Hepatic stellate cell (primary cell): ENCODE results near the gene MYT1.
A peak's percentile ranks its signal among the peaks of the same experiment; 100 is the strongest.

ENCODE experiments used
- DNase-seq: peaks from one replicate; pipeline ENCODE4 v3.0.0; 2011; ENCODE audit warnings: low spot score

MYT1 gene

DNA sequence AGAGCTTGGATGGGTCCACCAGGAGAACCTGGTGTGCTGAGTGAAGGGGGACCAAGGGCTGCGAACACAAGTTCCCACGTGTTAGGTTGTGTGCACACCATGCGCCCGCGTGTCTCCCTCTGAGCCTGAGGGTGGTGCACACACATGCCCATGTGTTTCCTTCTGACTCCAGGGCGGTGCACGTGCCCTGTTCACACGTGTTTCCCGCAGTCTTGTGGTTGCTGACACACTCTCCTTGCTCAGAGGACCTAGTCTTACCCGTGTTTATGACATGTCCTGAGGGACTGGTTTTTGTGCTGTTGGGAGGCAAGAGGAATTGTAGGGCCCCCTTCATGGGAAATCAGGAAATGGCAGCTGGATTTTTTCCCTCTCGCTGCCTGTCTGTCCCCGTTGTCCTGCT, 55.0 kb downstream of the MYT1 start:
- DNase-seq, result no peak

DNA sequence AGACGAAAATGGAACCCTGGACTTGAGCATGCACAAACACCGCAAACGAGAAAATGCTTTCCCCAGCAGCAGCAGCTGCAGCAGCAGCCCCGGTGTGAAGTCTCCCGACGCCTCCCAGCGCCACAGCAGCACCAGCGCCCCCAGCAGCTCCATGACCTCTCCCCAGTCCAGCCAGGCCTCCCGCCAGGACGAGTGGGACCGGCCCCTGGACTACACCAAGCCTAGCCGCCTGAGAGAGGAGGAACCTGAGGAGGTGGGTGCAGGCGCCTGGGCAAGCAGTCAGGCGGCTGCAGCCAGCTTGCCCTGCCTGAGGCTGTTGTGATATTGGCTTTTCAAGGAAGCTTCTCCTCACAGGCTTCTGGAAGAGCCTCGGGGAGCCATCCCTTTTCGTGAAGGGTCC, 55.5 kb downstream of the MYT1 start:
- no peak for DNase-seq

DNA sequence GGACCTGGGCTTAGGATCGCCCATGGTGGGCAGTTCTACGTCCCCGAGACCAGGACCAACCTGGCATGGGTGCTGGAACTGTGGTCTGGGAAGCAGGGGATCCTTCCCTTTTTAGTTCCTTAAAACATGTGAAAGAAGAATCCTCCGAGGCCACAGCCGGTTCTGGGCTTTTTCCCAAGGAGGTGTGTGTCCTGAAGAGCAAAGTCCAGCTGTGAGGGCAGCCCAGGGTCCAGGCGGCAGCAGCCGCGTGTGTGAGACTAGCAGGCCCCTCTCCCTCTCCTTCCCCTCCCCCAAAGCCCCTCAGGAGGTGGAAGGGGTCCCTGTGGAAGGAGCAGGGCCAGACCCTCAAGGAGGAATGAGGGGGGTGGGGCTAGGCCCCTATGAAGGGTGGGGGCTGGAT, 56.2 kb downstream of the MYT1 start:
- no peak for DNase-seq

DNA sequence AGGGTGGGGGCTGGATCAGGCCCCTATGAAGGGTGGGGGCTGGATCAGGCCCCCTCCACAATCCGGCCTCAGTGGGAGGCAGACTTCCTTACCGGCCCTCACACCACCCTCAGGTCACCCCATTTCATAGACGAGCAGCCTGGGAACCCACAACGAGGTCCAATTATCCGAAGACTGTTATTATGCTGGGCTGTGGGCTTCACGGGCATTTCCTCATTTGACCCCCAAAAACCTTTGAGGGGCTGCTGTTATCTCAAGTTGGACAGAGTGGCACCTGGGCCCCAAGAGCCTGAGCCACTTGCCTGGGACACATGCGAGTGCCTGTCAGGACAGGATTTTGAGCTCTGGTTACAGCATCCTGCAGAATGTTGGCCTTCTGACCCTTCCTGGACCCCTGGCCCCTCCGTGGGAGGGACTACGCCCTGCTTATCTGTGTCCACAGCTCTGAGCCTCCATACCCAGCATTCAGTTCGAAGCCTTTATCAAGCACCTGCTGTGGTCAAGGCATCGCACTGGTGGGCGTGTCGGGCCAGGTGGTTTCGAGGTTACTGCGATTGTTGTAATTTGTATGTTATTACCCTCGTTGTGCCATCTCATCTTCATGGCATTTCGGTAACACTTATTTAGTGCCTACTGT, 56.8 kb downstream of the MYT1 start:
- no peak for DNase-seq

DNA sequence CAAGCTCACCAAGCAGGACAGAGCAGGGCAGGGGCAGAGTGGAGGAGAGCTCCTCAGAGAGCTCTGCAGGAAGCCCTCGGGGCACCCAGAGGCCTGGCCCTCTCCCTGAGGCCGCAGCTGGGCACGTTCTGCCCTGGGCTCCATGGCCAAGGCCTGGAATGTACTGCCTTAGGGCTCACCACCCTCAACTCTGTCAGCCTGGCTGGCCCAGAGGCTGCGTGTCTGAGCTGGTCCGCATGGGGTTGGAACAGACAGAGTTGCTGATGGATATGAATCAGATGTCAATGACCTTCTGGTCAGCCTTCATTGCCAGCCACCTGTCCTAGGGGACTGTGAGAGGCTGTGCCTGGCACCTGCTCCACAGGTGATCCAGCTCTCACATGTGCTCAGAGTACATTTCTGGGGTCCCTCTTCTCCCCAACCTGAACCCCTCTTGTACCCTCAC, 58.1 kb downstream of the MYT1 start:
- DNase-seq, result peak; percentile 31

DNA sequence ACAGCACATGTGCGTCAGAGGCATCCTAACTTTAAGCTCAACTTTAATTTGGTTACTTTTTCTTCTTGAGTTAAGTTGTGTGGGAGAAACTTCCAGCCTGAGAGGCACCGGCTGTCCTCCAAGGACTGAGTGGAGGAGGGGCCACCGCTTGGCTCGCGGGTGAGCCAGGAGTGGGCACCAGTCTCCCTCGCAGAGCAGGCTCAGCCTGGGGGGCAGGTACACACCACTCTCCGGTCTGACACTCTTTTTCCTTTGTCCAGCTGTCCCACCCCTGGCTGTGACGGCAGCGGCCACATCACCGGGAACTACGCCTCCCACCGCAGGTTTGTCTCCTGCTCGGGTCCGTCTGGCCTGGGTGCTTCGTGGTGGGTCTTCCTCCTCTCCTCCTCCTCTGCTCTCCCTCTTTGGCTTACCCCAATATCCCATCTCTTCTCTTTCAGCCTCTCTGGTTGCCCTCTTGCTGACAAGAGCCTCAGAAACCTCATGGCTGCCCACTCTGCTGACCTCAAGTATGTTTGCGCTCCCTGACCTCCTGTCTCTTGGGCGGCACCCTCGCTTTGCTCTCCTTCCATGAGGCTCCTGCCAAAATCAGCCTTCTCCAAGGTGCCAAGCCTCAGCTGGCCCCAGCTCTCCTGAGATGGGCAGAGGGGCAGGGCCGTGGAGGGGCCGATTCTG, 58.7 kb downstream of the MYT1 start:
- DNase-seq, result no peak

DNA sequence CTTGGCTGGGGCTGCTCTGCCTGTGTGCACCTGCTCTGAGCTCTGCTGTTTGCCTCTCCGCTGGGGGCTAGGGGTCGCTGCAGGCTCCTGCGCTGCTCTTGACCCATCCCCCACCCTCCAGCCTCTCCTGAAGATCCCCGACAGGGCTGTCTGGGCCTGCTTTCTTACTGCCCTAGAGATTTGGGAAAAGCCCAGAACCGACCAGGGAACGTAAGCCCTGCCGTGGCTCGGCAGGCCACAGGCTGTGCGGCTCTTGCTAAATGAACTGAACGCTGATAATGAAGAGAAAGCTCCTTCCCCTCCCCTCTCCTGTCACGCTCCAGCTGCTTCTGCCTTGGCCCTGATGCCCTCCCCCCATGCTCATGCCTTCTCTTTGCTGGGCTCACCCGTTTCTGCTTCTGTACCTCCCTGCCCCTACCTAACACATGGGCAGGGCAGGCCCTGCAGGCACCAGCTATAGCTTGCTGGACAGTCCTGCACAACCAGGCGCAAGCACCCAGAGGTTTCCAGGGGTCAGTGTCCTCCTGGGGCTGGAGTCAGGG, 59.3 kb downstream of the MYT1 start:
- no peak for DNase-seq

DNA sequence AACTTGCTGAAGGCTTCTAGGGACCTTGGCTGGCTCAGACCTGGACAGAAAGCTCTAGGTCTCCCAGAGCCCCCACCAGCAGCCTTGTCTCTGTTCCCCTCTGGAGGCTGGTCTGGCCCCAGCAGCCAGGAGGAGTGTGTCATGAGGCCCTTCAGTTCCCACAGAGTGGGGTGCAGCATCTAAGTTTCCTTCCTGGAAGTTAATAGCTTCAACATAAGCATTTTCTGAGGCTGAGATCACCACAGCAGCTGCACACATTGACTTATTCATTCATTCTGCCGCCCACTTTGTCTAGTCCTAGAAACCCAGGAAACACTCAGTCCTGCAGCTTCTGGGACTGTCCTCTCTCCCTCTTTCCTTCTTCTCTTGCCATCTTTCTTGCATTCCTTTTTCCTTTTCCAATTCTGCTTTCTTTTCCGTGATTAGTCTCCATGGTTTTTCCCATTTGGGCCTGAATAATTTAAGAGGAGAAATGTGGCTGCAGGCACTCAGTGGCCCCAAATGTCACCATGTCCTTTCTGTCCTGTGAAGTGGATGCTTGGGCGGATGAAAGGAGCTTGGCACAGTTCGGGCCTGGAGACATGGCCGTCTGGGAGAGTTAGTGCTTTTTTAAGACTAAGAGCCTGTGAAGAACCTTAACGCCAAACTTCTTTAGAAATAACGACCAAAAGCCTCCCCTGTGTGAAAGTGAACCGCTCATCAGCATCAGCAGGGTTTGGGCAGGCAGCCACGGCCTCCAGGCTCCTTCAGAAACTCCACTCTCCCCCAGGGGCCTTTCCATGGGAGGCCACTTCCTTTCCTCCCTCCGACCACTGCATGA, 60.3 kb downstream of the MYT1 start:
- peak; percentile 98 for DNase-seq

DNA sequence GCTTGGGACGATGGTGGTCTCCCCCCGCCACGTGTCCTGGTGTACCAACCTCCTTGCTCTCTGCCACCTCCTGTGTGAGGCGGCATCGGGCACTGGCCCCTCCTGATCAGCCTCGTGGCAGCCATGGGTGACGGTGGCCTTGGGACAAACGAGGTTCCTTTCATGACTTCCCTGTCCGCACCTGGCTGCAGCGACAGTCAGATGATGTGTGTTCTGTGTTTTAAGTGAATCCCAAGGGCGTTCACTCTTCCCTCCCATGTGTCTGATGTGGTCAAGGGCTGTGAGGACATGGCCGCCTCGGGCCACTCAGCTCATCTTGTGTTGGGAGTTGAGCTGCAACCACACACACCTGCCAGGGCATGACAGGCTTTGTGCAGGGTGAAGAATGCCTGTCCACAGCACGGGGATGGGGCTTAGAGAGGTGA, 60.9 kb downstream of the MYT1 start:
- no peak for DNase-seq

DNA sequence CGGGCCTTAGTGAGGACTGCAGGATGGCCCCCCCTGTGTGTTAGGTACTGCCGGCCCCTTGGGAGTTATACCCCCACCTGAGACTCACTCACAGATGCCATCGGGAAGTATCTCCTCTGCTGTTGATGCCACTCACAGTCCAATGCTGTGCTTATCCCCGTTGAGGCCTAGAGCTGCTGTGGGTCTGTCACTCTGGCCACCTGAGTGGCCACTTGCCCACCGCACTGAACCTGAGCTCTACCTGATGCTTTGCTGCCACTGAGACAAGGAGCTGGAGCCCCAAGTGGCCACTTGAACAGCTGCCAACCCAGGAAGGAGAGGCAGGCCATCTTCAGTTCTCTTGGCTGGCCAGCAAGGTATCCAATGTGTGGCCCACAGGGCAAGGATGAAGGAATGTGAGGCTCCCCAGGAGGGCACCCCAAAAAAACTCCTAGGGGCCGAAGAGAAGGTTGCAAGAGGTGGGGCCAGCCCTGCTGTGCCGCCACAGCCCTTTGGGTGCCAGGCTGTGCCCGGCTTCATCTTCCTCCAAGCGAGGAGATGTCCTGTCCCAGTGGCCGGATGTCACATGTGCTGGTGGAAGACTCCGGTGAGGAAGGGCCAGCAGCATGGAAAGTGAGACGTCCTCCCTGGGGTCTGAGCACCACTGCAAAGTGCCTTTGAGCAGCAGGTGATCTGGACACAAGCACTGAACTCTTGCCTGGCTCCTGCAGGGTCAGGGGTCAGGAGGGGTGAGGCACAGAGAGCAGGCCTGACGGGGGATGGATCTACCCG, 61.8 kb downstream of the MYT1 start:
- DNase-seq, result no peak

DNA sequence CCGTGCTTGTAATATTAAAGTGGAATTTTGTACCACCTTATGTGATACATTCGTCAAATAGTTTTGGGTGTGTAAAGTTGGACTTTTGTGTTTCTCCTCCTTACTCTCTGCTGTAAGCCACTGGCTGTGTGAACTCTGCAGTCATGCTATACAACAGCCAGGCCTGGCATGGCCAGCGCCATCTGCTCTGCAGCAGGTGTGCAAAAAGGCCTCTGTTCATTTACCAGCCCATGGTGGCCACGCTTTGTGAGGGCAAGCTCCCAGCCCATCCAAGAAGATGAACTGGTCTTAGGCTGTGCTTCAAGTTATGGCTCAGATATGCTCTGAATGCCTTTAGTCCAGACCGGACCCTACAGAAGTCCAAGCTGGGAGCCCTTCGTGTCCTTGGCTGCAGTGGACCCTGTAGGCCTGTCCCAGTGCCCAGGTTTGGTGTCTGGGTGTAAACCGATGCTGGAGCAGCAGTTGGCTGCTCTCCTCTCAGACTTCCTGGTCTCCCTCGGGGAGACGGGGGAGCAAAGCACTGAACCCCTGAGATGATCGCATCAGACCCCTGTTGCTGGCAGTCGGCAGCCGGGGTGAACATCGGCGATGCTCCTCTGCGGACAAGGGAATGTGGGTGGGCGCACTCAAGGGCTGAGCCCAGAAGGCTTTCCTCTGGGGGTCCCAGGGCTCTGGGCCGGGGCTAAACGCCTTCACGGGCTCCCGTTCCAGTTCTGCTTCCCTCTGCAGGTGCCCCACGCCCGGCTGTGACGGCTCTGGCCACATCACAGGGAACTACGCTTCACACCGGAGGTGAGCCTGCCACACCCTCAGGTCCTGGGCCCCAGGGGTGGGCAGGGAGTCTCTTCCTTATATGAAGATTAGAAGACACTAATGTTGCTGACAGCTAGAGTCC, 62.7 kb downstream of the MYT1 start:
- DNase-seq, result no peak

DNA sequence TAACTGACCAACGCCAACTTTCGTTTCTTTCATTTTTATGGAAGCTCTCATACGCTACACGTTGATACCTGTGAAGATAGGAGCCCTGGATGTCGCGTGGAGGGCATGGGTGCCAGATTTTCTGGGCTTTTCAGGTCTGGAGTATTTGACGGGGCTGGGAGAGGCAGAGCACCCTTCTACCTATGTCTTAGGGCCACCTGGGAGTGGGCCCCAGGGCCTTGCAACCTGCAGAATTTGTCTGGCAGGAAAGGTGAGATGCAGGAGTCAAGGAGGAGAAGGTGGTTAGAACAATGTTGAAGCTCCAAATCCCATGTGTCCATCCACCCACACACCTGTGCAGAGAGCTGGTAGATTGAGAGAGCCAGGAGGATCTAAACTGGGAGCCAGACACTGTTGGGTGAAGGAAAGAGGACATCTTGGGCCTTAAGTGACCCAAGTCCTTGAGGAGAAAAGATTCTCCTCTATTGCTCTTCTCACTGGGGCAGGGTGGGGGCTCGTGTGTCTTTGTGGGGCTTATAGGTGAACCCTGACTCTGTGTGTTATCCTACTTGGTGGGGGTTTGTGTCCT, 63.9 kb downstream of the MYT1 start:
- DNase-seq, result no peak

DNA sequence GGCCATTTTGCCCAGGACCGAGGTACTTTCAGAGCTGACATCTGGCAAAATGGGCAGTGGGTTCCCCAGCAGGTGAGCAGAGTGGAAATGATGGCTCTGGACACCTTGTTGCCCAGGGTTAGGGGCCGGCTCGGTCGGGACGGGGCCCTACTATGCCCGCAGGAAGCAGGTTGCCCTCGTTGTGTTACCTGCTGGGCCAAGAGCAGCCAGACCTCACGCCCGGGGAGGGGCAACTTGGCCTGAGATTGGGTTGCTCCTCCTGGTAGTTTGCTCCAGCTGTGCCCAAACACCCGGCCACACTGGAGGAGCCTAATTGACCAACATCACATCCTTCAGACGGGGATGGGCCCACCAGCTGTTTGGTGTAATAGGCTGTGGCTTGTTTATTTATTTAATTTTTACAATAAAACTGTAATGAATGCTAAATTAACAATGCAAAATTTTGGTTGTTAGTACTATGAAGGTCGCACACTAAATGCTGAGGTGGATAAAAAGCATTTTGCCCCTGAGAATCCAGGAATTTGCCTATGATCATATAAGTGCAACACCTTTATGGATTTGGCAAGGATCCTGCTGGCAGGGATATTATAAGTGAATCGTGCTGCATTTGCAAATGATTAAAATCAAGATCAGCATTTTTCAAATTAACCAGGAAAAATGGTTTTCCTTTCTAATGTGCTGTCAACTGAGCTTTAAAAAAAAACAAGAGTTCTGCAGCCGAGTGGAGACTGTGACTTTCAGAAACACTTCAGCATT, 64.7 kb downstream of the MYT1 start:
- DNase-seq, result no peak

DNA sequence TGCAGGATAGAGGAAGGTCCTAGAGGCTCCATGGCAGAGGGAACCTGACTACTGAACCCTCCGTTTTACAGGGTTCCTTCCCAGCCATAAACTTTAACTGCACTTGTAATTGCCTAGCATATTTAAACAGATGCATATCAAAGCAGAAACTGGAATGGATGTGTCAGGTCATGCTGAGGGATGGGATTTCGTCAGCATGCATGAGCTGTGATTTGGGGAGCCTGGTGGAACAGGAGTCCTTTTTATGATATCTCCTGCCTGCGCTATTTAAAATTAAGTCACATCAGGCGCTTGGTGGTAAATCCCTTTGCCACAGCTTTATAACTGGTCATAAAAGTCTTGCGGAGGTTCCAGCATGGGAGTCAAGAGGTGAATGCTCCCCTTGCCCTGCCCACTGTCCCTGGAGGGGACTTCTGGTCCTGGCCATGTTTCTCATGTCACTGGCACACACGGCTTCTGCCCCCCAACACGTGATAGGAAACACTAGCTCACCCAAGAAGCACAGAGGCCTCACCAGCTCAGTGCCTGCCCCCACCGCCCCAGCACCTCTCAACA, 65.3 kb downstream of the MYT1 start:
- DNase-seq, result no peak

DNA sequence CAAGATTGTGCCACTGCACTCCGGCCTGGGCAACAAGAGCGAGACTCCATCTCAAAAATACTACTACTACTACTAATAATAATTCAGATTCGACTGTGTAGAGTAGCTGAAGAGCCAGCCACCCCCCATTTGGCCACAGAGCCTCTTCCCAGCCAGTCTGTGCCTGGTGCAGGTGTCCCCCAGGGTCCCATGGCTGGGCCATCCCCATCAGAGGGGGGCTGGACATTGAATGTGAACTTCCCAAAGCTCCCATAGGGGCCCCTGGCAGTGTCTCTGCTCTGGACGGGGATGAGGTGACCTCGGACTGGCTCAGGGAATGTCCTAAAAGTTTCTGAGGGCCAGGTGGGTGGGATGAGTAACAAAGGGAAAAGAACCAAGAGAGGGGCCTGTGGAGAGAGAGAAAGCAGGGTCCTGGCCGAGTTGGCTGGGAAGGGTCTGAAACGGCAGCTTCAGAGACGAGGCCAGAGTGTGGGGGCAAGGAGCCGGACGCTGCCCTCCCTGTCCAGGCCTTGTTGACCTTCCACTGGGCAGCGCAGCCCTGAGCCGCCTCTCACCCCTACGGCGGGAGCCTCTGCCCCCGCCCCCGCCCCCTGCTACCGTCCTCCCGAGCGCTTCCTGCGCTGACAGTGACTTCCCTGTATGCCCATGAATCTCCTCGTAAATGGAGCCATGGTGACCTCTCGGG, 66.4 kb downstream of the MYT1 start:
- no peak for DNase-seq

DNA sequence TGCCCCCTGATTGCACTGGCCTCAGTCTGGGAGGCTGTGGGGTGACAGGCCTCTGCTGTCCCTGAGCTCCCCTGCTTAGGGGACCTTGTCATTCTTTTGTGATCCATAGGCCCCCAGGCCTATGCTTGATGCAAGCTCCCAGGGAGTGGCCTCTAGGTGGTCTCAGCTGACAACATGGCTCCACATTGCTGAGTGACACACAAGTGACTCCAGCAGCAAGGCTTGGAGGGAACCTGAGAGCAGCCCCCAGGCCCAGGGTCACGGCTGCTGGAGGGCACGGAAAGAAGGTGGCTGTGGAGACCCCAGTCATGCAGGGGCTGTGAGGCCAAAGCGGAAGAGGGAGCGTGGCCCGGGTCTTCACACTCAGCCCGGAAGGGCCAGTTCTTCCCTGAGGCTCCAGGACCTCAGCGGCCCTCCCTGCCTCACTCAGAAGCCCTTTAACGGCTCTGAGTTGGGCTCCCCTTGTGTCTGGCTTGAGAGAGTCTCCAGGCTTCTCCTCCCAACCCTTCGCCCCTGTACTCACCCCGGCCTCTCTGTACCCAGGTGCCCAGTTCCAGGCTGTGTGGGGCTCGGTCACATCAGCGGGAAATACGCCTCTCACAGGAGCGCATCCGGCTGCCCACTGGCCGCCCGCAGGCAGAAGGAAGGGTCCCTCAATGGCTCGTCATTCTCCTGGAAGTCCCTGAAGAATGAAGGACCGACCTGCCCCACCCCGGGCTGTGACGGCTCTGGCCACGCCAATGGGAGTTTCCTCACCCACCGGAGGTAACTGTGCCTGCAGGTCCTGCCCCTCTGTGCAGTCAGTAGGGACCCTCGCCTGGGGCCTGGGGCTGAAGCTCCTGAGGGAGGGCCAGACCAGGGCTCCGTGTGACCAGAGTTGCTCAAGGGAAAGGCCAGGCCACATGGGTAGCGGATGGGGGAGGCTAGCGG, 67.6 kb downstream of the MYT1 start:
- DNase-seq, result no peak

DNA sequence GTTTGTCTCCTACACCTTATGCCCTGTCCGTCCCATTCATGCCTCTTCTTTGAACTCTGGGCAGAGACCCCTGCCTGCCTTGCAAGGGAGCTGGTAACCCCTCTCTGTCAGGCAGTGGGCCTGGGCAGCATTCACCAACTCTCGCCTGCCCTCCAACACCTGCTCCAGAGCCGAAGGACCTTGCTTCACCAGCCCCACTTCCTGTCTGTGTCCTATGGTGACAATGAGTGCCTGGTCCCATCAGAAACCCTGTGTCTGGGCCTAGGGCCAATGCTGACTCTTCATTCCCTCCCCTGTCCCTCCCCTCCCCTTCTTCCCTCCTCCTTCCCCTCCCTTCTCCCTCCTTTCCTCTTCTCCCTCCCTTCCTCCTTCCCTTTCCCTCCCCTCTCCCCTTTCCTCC, 68.5 kb downstream of the MYT1 start:
- DNase-seq, result no peak

DNA sequence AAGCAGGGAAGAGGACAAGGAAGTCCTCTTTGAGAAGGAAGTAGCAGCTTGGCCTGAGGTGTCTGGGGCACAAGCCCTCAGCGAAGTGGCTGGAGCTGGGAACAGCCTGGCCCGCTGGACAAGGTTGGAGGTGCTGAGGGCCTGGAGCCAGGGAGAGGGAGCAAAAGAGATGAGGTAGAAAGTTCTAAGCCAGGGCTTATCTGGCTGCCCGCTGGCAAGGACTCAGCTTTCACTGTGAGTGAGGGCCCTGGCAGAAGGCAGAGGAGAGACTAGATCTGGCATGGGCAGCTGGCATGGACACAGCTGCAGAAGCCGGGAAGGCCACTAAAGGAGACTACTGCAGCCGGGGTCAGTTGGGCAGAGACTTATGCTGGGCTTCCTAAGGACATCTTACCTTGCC, 69.5 kb downstream of the MYT1 start:
- no peak for DNase-seq
